Putamen (tissue), 1 donor: Measurements from ENCODE around the gene LRRC1.
A peak's percentile ranks its signal among the peaks of the same experiment; 100 is the strongest.

Experiments used
- DNase-seq: peaks from one replicate; pipeline ENCODE4 v3.0.0-alpha.2; 2016; ENCODE audit warnings: low spot score

Gene LRRC1

GRCh38 chr6:53889365-53889764 is 94.6 kb downstream of the LRRC1 start:
- no peak for DNase-seq

GRCh38 chr6:53892707-53893106 is 97.9 kb downstream of the LRRC1 start:
- DNase-seq, result no peak

GRCh38 chr6:53894091-53894490 is 99.3 kb downstream of the LRRC1 start:
- DNase-seq, result no peak

GRCh38 chr6:53896196-53896595 is 101.4 kb downstream of the LRRC1 start:
- DNase-seq, result no peak

- DNase-seq, result no peak
These were observed 103.4 kb downstream of the LRRC1 start for GRCh38 chr6:53898026-53898795.

- DNase-seq, result no peak
These were observed 104.7 kb downstream of the LRRC1 start for GRCh38 chr6:53899512-53899911.

GRCh38 chr6:53903357-53903756 is 108.6 kb downstream of the LRRC1 start:
- DNase-seq, result no peak

- no peak for DNase-seq
These were observed 111.3 kb downstream of the LRRC1 start for GRCh38 chr6:53906103-53906502.

GRCh38 chr6:53906842-53907241 is 112.0 kb downstream of the LRRC1 start:
- DNase-seq, result no peak

GRCh38 chr6:53910834-53911233 is 116.0 kb downstream of the LRRC1 start:
- DNase-seq, result peak; percentile 65

- no peak for DNase-seq
These were observed 117.9 kb downstream of the LRRC1 start for GRCh38 chr6:53912661-53913060.

- no peak for DNase-seq
These were observed 118.5 kb downstream of the LRRC1 start for GRCh38 chr6:53913286-53913685.

- DNase-seq, result no peak
These were observed 120.4 kb downstream of the LRRC1 start for GRCh38 chr6:53915026-53915691.

- DNase-seq, result no peak
These were observed 122.1 kb downstream of the LRRC1 start for GRCh38 chr6:53916804-53917463.

- DNase-seq, result no peak
These were observed 122.6 kb downstream of the LRRC1 start for GRCh38 chr6:53917464-53917842.

- no peak for DNase-seq
These were observed 124.2 kb downstream of the LRRC1 start for GRCh38 chr6:53918854-53919510.

- no peak for DNase-seq
These were observed 125.1 kb downstream of the LRRC1 start for GRCh38 chr6:53919881-53920360.

GRCh38 chr6:53920881-53921280 is 126.1 kb downstream of the LRRC1 start:
- DNase-seq, result no peak

GRCh38 chr6:53921639-53922038 is 126.8 kb downstream of the LRRC1 start:
- DNase-seq, result no peak

GRCh38 chr6:53922539-53922981 is 127.8 kb downstream of the LRRC1 start:
- DNase-seq, result no peak

- DNase-seq, result no peak
These were observed 129.5 kb downstream of the LRRC1 start for GRCh38 chr6:53924277-53924676.

GRCh38 chr6:53924821-53925422 is 130.1 kb downstream of the LRRC1 start:
- DNase-seq, result no peak
